Panc1 (cell line): ENCODE data around the gene HS6ST3.

Experiments
- CTCF ChIP-seq: fragments of 450-650 bp; IDR thresholded peaks from 2 replicates; pipeline ENCODE4 v1.5.1; 2017; ENCODE audit warnings: mild to moderate bottlenecking
- SIN3A ChIP-seq: IDR thresholded peaks from 2 replicates; pipeline ENCODE4 v1.6.1; 2012; ENCODE audit warnings: low read depth, mild to moderate bottlenecking, low read length, moderate library complexity, borderline replicate concordance; ENCODE audit not compliant: insufficient read depth
- TCF7L2 ChIP-seq: IDR thresholded peaks from 2 replicates; pipeline ENCODE4 v1.6.1; 2011; ENCODE audit warnings: mild to moderate bottlenecking, low read depth, low read length, inconsistent platforms
- TF ChIP-seq, protein P1 (sequence below), 2 experiments: IDR thresholded peaks; 2 replicates each; pipeline ENCODE4 v1.6.1; 2011 to 2012; ENCODE audit warnings: low read depth in 2 of 2, control low read depth in 1 of 2, low read length in 1 of 2, mild to moderate bottlenecking in 1 of 2, moderate library complexity in 1 of 2; ENCODE audit not compliant: insufficient read depth in 1 of 2

- TF ChIP-seq TCF7L2 (no peak), CTCF (no peak), SIN3A (no peak)
- TF ChIP-seq, protein P1, sequence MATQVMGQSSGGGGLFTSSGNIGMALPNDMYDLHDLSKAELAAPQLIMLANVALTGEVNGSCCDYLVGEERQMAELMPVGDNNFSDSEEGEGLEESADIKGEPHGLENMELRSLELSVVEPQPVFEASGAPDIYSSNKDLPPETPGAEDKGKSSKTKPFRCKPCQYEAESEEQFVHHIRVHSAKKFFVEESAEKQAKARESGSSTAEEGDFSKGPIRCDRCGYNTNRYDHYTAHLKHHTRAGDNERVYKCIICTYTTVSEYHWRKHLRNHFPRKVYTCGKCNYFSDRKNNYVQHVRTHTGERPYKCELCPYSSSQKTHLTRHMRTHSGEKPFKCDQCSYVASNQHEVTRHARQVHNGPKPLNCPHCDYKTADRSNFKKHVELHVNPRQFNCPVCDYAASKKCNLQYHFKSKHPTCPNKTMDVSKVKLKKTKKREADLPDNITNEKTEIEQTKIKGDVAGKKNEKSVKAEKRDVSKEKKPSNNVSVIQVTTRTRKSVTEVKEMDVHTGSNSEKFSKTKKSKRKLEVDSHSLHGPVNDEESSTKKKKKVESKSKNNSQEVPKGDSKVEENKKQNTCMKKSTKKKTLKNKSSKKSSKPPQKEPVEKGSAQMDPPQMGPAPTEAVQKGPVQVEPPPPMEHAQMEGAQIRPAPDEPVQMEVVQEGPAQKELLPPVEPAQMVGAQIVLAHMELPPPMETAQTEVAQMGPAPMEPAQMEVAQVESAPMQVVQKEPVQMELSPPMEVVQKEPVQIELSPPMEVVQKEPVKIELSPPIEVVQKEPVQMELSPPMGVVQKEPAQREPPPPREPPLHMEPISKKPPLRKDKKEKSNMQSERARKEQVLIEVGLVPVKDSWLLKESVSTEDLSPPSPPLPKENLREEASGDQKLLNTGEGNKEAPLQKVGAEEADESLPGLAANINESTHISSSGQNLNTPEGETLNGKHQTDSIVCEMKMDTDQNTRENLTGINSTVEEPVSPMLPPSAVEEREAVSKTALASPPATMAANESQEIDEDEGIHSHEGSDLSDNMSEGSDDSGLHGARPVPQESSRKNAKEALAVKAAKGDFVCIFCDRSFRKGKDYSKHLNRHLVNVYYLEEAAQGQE (IDR thresholded peaks at IDR 0.05; ENCODE audit: insufficient read depth in 1 of 2, low read depth in 2 of 2, low read length in 1 of 2), result no peak
Measured at GRCh38 chr13:96519380-96519779, 429.5 kb downstream of the HS6ST3 start.
